Liver (tissue), 9 donors: ENCODE measurements around the gene IER2. TPM values are rescaled to one million over a fixed set of nuclear protein-coding genes. Genes with fewer than 3 reads are reported as not detected.
A peak's percentile ranks its signal among the peaks of the same experiment; 100 is the strongest.

ENCODE experiments used
- DNase-seq: peaks from one replicate; pipeline ENCODE4 v3.0.0-alpha.2; 2017; ENCODE audit warnings: low spot score
- H3K27ac ChIP-seq, 2 donors: one replicate each; pipeline ENCODE4 v1.7.0; 2013; ENCODE audit warnings: inconsistent platforms in 2 of 2, low read length in 2 of 2, control low read depth in 1 of 2, low read depth in 1 of 2, mild to moderate bottlenecking in 1 of 2
- H3K27me3 ChIP-seq, 4 donors: one replicate each; pipeline versions ENCODE4 v1.6.1 to v1.7.0; 2013; ENCODE audit warnings: low read length in 3 of 4, inconsistent platforms in 1 of 4, mild to moderate bottlenecking in 1 of 4, moderate library complexity in 1 of 4; ENCODE audit not compliant: control insufficient read depth in 4 of 4, insufficient read depth in 4 of 4
- H3K36me3 ChIP-seq, 4 donors: one replicate each; pipeline versions ENCODE4 v1.6.1 to v1.7.0; 2013; ENCODE audit warnings: low read length in 3 of 4, mild to moderate bottlenecking in 3 of 4, low read depth in 1 of 4, moderate library complexity in 1 of 4; ENCODE audit not compliant: control insufficient read depth in 4 of 4, insufficient read depth in 3 of 4
- H3K4me1 ChIP-seq, 4 donors: one replicate each; pipeline versions ENCODE4 v1.6.1 to v1.7.0; 2013; ENCODE audit warnings: low read length in 3 of 4, mild to moderate bottlenecking in 3 of 4, moderate library complexity in 1 of 4; ENCODE audit not compliant: control insufficient read depth in 4 of 4, insufficient read depth in 4 of 4
- H3K4me3 ChIP-seq, 3 donors: one replicate each; pipeline versions ENCODE4 v1.6.1 to v1.7.0; 2013; ENCODE audit warnings: low read length in 3 of 3, control low read depth in 1 of 3, low read depth in 1 of 3, mild to moderate bottlenecking in 1 of 3
- H3K9ac ChIP-seq, 2 donors: one replicate each; pipeline ENCODE4 v1.7.0; 2013; ENCODE audit warnings: low read length in 2 of 2, mild to moderate bottlenecking in 2 of 2, moderate library complexity in 2 of 2, control low read depth in 1 of 2, low read depth in 1 of 2
- H3K9me3 ChIP-seq, 4 donors: one replicate each; pipeline versions ENCODE4 v1.6.1 to v1.7.0; 2013; ENCODE audit warnings: low read length in 3 of 4; ENCODE audit not compliant: control insufficient read depth in 4 of 4
- ATF3 ChIP-seq: IDR thresholded peaks from 2 replicates; pipeline ENCODE4 v1.6.1; 2016; ENCODE audit warnings: antibody characterized with exemption
- EGR1 ChIP-seq, 2 donors: IDR thresholded peaks; 2 replicates each; pipeline ENCODE4 v1.6.1; 2016 to 2018; ENCODE audit warnings: antibody characterized with exemption in 2 of 2, low read depth in 2 of 2
- FOXA1 ChIP-seq: IDR thresholded peaks from 2 replicates; pipeline ENCODE4 v1.6.1; 2016; ENCODE audit warnings: antibody characterized with exemption
- FOXA2 ChIP-seq: IDR thresholded peaks from 2 replicates; pipeline ENCODE4 v1.6.1; 2016; ENCODE audit warnings: antibody characterized with exemption
- GABPA ChIP-seq, 2 donors: IDR thresholded peaks in 1 of 2; conservative IDR thresholded peaks in 1 of 2; 2 replicates each; pipeline ENCODE4 v1.6.1; 2016; ENCODE audit warnings: antibody characterized with exemption in 2 of 2, mild to moderate bottlenecking in 1 of 2, moderate library complexity in 1 of 2
- HNF4A ChIP-seq, 2 donors: conservative IDR thresholded peaks; 2 replicates each; pipeline ENCODE4 v1.6.1; 2016; ENCODE audit warnings: antibody characterized with exemption in 2 of 2, mild to moderate bottlenecking in 2 of 2
- HNF4G ChIP-seq: IDR thresholded peaks from 2 replicates; pipeline ENCODE4 v1.6.1; 2016; ENCODE audit warnings: antibody characterized with exemption
- JUND ChIP-seq, 2 donors: IDR thresholded peaks; 2 replicates each; pipeline ENCODE4 v1.6.1; 2016; ENCODE audit warnings: antibody characterized with exemption in 2 of 2
- MAX ChIP-seq: IDR thresholded peaks from 2 replicates; pipeline ENCODE4 v1.6.1; 2016; ENCODE audit warnings: antibody characterized with exemption
- NR2F2 ChIP-seq: IDR thresholded peaks from 2 replicates; pipeline ENCODE4 v1.6.1; 2016; ENCODE audit warnings: antibody characterized with exemption
- RAD21 ChIP-seq, 2 donors: IDR thresholded peaks; 2 replicates each; pipeline ENCODE4 v1.6.1; 2016; ENCODE audit warnings: antibody characterized with exemption in 2 of 2, mild to moderate bottlenecking in 2 of 2
- REST ChIP-seq: IDR thresholded peaks from 2 replicates; pipeline ENCODE4 v1.6.1; 2016; ENCODE audit warnings: antibody characterized with exemption, mild to moderate bottlenecking
- RXRA ChIP-seq, 2 donors: IDR thresholded peaks; 2 replicates each; pipeline ENCODE4 v1.6.1; 2017 to 2018; ENCODE audit warnings: antibody characterized with exemption in 2 of 2, mild to moderate bottlenecking in 1 of 2
- SP1 ChIP-seq: IDR thresholded peaks from 2 replicates; pipeline ENCODE4 v1.6.1; 2018; ENCODE audit warnings: antibody characterized with exemption, mild to moderate bottlenecking
- TAF1 ChIP-seq: conservative IDR thresholded peaks from 2 replicates; pipeline ENCODE4 v1.6.1; 2016; ENCODE audit warnings: antibody characterized with exemption, mild to moderate bottlenecking
- YY1 ChIP-seq: IDR thresholded peaks from 2 replicates; pipeline ENCODE4 v1.6.1; 2016; ENCODE audit warnings: antibody characterized with exemption, mild to moderate bottlenecking
- ZBTB33 ChIP-seq: IDR thresholded peaks from 2 replicates; pipeline ENCODE4 v1.6.1; 2016; ENCODE audit warnings: antibody characterized with exemption
- WGBS: extraction: QIAGEN DNeasy Blood & Tissue Kit; methylation state at CpG from one replicate; pipeline ENCODE4 v1.1.7; 2013; 5-methylcytosine and 5-hydroxymethylcytosine counted together
- polyA plus RNA-seq, 2 donors: library from polyadenylated mRNA; stranded (reverse) in 1 of 2; unstranded in 1 of 2; fragments of 200-250 nt in 1 of 2; fragments of >200 nt in 1 of 2; fragmentation: Nextera tagmentation in 1 of 2; extraction: Ambion mirVana in 1 of 2; gene quantifications; one replicate each; pipeline versions ENCODE4 v1.2.1 to v1.2.3, GENCODE V29; 2013 to 2015
- total RNA-seq, 2 donors: library from RNA; depleted of rRNA; stranded (reverse); fragments of >200 nt; gene quantifications; one replicate each; pipeline ENCODE4 v1.2.3, GENCODE V29; 2014
- donor health status: healthy.
- donor health status: healthy.
- donor health status: healthy.
- donor health status: healthy.
- donor health status: healthy.

The IER2 gene
- total and polyA plus RNA-seq, 4 donors = 11.4 to 38.9 (median 21.9) TPM

- Histone ChIP-seq H3K36me3 (peaks cover 0 to 2% (median 0%) of the 10 kb centered on the region in 4 donors), H3K9ac (no peak overlapping the region), H3K27me3 (no peaks in the 10 kb centered on the region), H3K4me1 (peaks cover 12 to 42% (median 31%) of the 10 kb centered on the region in 4 donors), H3K9me3 (no peaks in the 10 kb centered on the region), H3K4me3 (no peak overlapping the region), H3K27ac (peak overlapping the region in 1 of 2 donors; percentile 10)
- TF ChIP-seq RAD21 (IDR thresholded peaks at IDR 0.05) = no peak
- 82% methylated on average over 8 of the region's 8 CpGs for WGBS
- DNase-seq = no peak
These were observed 30.6 kb upstream of the IER2 start for GRCh38 chr19:13119627-13120026.

GRCh38 chr19:13120031-13120430 lies 30.2 kb upstream of the IER2 start:
- Histone ChIP-seq H3K9me3 (no peaks in the 10 kb centered on the region), H3K4me1 (peaks cover 12 to 42% (median 31%) of the 10 kb centered on the region in 4 donors), H3K4me3 (no peak overlapping the region), H3K27me3 (no peaks in the 10 kb centered on the region), H3K9ac (no peak overlapping the region), H3K36me3 (peaks cover 0 to 3% (median 0%) of the 10 kb centered on the region in 4 donors), H3K27ac (no peak overlapping the region)
- WGBS = 87% methylated on average over 9 of the region's 9 CpGs
- TF ChIP-seq REST (no peak), ZBTB33 (no peak), HNF4A (conservative IDR thresholded peaks at IDR 0.05) (no peak), GABPA (IDR thresholded peaks at IDR 0.05 in 1 of 2, conservative IDR thresholded peaks at IDR 0.05 in 1 of 2) (no peak), YY1 (no peak), EGR1 (IDR thresholded peaks at IDR 0.05; ENCODE audit: low read depth in 2 of 2) (no peak), FOXA2 (no peak), RAD21 (IDR thresholded peaks at IDR 0.05) (no peak)
- DNase-seq = no peak

- peaks cover 0 to 3% (median 0%) of the 10 kb centered on the region in 4 donors for H3K36me3 ChIP-seq
- H3K4me1 ChIP-seq = peaks cover 11 to 35% (median 25%) of the 10 kb centered on the region in 4 donors
- no peaks in the 10 kb centered on the region for H3K27me3 ChIP-seq
- no peak for DNase-seq
- no peak overlapping the region for H3K9ac ChIP-seq
- WGBS = 84% methylated on average over 10 of the region's 10 CpGs
- H3K4me3 ChIP-seq = no peak overlapping the region
- H3K27ac ChIP-seq = no peak overlapping the region
- no peaks in the 10 kb centered on the region for H3K9me3 ChIP-seq
- TF ChIP-seq SP1 (no peak), JUND (IDR thresholded peaks at IDR 0.05) (no peak), RXRA (IDR thresholded peaks at IDR 0.05) (no peak), FOXA1 (no peak), FOXA2 (no peak), HNF4G (no peak), MAX (no peak), NR2F2 (no peak), ZBTB33 (no peak), TAF1 (no peak), EGR1 (IDR thresholded peaks at IDR 0.05; ENCODE audit: low read depth in 2 of 2) (no peak), YY1 (no peak), REST (no peak), ATF3 (no peak)
These were observed 29.4 kb upstream of the IER2 start for GRCh38 chr19:13120817-13121216.
